Ovary (tissue), 3 donors: ENCODE results near the gene NUMA1.

ENCODE experiments used
- CTCF ChIP-seq, 3 donors: fragments of 450-650 bp in 2 of 3; fragments of 200-600 bp in 1 of 3; IDR thresholded peaks; one replicate each; pipeline versions ENCODE4 v1.5.1 to v1.8.0; 2016 to 2022; ENCODE audit warnings: antibody characterized with exemption in 3 of 3, mild to moderate bottlenecking in 1 of 3
- EP300 ChIP-seq: sonication (generic); formaldehyde crosslinking; IDR thresholded peaks from one replicate; pipeline ENCODE4 v1.6.1; 2017; ENCODE audit warnings: antibody characterized with exemption
- POLR2A ChIP-seq: fragments of 450-650 bp; IDR thresholded peaks from one replicate; pipeline ENCODE4 v1.6.1; 2017; ENCODE audit warnings: antibody characterized with exemption, mild to moderate bottlenecking, moderate library complexity
- donor health status: DM: no; HTN: no; CAD: no.

DNA sequence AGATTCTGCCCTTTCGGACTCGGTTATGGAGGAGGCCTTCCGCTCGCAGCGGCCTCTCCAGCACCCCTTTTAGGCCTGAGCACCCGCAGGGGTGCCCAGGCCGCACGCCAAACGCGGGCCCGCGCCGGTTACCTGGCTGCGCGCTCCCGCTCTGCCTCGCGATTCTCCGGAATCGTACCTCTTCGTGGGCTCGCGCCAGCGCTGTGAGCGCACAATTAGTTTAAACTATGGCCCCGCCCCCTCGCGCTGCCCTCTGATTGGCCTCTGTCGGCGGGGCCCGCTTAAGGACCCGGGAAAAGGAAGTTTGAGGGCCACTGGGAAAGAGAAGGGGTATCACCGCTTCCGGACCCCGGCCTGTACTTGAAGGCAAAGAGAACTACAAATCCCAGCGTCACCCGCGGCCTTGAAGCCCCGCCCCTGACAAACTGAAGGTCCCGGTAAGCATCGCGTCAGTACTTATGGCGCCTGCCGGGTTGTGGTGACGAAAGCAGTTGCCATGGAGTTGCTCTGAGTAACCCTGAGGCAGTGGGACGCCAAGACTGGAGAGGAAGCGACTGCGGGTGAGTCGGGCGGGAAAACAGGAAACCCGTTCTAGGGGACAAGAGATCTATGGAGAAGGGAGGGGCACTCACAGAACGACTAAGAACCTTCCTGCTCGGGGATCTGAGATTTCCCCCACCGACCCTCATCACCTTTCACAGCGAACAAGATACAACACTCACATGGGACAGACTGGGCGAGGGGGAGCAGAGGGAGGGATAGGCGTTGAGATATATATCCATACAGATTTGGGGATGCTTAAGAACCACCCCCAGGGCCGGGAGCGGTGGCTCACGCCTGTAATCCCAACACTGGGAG lies at the start of gene NUMA1, which contains the start of gene LRRC51:
- no peak for TF ChIP-seq CTCF (IDR thresholded peaks at IDR 0.05)
- peak; percentile 65 for TF ChIP-seq EP300
- peak; percentile 53 for TF ChIP-seq POLR2A
